Testis (tissue), 3 donors: ENCODE results near the gene ERI2. TPM values are rescaled to one million over a fixed set of nuclear protein-coding genes. Genes with fewer than 3 reads are reported as not detected.
A peak's percentile ranks its signal among the peaks of the same experiment; 100 is the strongest.

ENCODE experiments used
- DNase-seq: peaks from one replicate; pipeline ENCODE4 v3.0.0-alpha.2; 2019
- H3K27ac ChIP-seq, 2 donors: fragments of 200-600 bp; sonication (generic); one replicate each; pipeline ENCODE4 v1.5.1; 2019
- H3K27me3 ChIP-seq: fragments of 200-600 bp; sonication (generic); one replicate; pipeline ENCODE4 v1.5.1; 2019
- H3K36me3 ChIP-seq: fragments of 200-600 bp; sonication (generic); one replicate; pipeline ENCODE4 v1.5.1; 2017; ENCODE audit warnings: low read depth; ENCODE audit errors: missing control alignments
- H3K4me1 ChIP-seq: fragments of 200-600 bp; sonication (generic); one replicate; pipeline ENCODE4 v1.5.1; 2019
- H3K4me3 ChIP-seq, 2 donors: fragments of 200-600 bp; sonication (generic); one replicate each; pipeline ENCODE4 v1.5.1; 2017 to 2019
- H3K9me3 ChIP-seq: fragments of 200-600 bp; sonication (generic); one replicate; pipeline ENCODE4 v1.5.1; 2017
- POLR2A ChIP-seq: fragments of 450-650 bp; IDR thresholded peaks from one replicate; pipeline ENCODE4 v1.6.1; 2017; ENCODE audit warnings: antibody characterized with exemption, mild to moderate bottlenecking, moderate library complexity
- WGBS, 2 donors: methylation state at CpG; one replicate each; pipeline ENCODE4 v1.1.5; 2018; 5-methylcytosine and 5-hydroxymethylcytosine counted together
- intact Hi-C: fragments of 100-400 bp; cut with DNase I; formaldehyde crosslinking; loops from one replicate; pipeline ENCODE4 v1.15.1; 2023; ENCODE audit warnings: low total_unique reads
- polyA plus RNA-seq: library from polyadenylated mRNA; stranded (reverse); fragments of 350-450 nt; fragmentation: Illumina TruSeq; extraction: RNeasy Lipid Tissue Mini Kit (QIAGEN cat#74804); gene quantifications from one replicate; pipeline ENCODE4 v1.2.3, GENCODE V29; 2014; ENCODE audit warnings: low read depth, low replicate concordance; ENCODE audit not compliant: insufficient read depth
- total RNA-seq, 2 donors: library from RNA; depleted of rRNA; stranded (reverse); fragments of >200 nt; gene quantifications; one replicate each; pipeline ENCODE4 v1.2.3, GENCODE V29; 2016
- TF ChIP-seq, protein P1 (sequence below), 3 experiments: fragments of 450-650 bp in 2 of 3; fragments of 200-600 bp in 1 of 3; sonication (generic) in 1 of 3; IDR thresholded peaks; one replicate each; pipeline ENCODE4 v1.5.1; 2016 to 2019; ENCODE audit warnings: antibody characterized with exemption in 3 of 3, mild to moderate bottlenecking in 2 of 3, moderate library complexity in 1 of 3

Gene ERI2
- total and polyA plus RNA-seq, 3 donors from 2014 or later: 42.9 to 71.1 (median 66.5) TPM

DNA sequence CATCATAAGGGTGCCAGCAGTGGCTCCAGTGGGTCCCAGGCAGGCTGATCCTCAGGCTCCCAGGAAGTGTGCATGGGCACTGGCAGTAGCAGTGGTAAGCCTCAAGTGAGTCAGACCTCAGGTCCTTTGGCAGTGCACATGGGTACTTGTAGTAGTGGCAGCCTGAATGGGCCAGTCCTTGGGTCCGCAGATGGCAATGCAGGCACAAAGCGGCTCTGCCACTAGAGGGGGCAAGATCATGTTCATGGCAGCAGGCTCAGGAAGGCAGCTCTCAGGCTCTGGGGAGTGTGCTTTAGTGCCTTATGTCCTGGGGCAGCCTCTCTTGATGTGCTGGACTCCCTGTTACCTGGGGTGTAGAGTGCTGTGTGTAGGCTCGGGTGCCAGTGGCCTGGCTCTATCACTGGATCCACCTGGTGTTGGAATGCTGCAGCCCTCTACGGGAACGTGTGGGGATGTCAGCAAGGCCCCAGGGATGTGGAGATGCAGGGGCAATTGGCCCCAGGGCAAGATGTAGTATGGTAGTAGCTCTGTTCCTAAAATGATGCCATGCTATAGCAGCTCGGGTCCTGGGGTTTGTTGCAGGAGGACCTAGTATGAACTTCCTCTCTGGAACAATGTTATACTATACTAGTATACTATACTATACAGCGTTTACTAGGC is 31.4 kb downstream of the ERI2 start:
- intact Hi-C loops: no loop called here
- Histone ChIP-seq H3K27me3 (no peaks in the 10 kb centered on the region), H3K4me1 (no peaks in the 10 kb centered on the region), H3K36me3 (no peaks in the 10 kb centered on the region), H3K4me3 (no peak overlapping the region), H3K27ac (no peak overlapping the region), H3K9me3 (no peaks in the 10 kb centered on the region)
- TF ChIP-seq, protein P1, sequence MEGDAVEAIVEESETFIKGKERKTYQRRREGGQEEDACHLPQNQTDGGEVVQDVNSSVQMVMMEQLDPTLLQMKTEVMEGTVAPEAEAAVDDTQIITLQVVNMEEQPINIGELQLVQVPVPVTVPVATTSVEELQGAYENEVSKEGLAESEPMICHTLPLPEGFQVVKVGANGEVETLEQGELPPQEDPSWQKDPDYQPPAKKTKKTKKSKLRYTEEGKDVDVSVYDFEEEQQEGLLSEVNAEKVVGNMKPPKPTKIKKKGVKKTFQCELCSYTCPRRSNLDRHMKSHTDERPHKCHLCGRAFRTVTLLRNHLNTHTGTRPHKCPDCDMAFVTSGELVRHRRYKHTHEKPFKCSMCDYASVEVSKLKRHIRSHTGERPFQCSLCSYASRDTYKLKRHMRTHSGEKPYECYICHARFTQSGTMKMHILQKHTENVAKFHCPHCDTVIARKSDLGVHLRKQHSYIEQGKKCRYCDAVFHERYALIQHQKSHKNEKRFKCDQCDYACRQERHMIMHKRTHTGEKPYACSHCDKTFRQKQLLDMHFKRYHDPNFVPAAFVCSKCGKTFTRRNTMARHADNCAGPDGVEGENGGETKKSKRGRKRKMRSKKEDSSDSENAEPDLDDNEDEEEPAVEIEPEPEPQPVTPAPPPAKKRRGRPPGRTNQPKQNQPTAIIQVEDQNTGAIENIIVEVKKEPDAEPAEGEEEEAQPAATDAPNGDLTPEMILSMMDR (IDR thresholded peaks at IDR 0.05): peak in 2 of 3 experiments; percentile 5 to 42
- TF ChIP-seq POLR2A: no peak
- 68 to 90% methylated on average over 4 to 7 of the region's 7 CpGs for WGBS, 2 donors
- DNase-seq: peak; percentile 80

DNA sequence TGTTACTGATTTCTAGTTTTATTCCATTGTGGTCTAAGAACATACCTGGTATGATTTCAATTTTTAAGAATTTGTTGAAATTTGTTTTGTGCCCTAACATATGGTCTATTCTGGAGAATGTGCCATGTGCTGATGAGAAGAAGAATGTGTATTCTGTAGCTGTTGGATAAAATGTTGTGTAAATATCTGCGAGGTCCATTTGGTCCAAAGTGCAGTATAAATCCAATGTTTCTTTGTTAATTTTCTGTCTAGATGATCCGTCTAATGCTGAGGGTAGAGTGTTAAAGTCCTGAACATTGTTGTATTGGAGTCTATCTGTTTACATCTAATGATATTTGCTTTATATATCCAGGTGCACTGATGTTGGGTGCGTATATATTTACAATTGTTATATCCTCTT is 32.6 kb downstream of the ERI2 start:
- Histone ChIP-seq H3K4me1 (no peaks in the 10 kb centered on the region), H3K36me3 (no peaks in the 10 kb centered on the region), H3K4me3 (no peak overlapping the region), H3K9me3 (no peaks in the 10 kb centered on the region), H3K27ac (no peak overlapping the region), H3K27me3 (no peaks in the 10 kb centered on the region)
- TF ChIP-seq, protein P1 (IDR thresholded peaks at IDR 0.05): no peak
- TF ChIP-seq POLR2A: no peak
- WGBS, 2 donors: 92% methylated on average over 3 of the region's 3 CpGs
- intact Hi-C loops: no loop called here
- no peak for DNase-seq

DNA sequence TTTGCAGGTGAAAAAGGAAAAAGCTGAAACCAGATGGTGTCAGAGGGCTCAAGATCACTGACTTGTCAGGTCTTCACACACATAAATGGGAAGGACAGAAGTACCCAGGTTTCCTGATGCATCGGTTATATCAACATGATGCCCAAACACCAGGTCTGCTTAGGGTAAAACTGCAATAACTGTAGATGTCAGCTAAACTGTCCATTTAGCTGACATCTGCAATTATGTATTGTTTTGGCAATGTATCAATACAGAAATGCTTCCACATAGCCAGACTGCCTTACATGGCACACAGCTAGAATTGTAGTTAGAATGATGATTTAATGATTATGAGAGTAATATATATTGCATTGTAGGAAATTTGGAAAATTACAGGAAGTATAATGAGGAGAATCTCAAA is 37.5 kb downstream of the ERI2 start:
- H3K9me3 ChIP-seq: no peaks in the 10 kb centered on the region
- intact Hi-C loops: no loop called here
- WGBS, 2 donors: 53 to 91% methylated on average over 1 of the region's 1 CpG
- no peak for DNase-seq
- no peak overlapping the region for H3K27ac ChIP-seq
- no peak overlapping the region for H3K4me3 ChIP-seq
- H3K27me3 ChIP-seq: no peaks in the 10 kb centered on the region
- H3K36me3 ChIP-seq: no peaks in the 10 kb centered on the region
- no peaks in the 10 kb centered on the region for H3K4me1 ChIP-seq
- TF ChIP-seq, protein P1 (IDR thresholded peaks at IDR 0.05): no peak
- TF ChIP-seq POLR2A: no peak

DNA sequence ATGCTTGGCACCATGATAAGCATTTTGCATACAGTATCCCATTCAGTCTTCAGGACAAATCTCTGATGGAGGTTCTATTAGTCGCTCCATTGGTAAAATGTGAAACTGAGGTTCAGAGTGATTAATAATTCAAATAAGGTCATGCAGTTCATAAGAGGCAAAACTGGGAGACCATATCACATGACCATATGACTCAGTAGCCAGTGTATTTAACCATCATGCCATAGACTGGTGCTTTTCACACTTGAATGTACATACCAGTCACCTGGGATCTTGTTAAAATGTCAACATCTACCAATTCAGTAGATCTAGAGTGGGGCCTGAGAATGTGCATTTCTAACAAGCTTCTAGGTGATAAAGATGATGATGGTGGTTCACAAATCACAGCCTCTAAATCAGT is 38.2 kb downstream of the ERI2 start:
- Histone ChIP-seq H3K27me3 (no peaks in the 10 kb centered on the region), H3K4me3 (no peak overlapping the region), H3K4me1 (no peaks in the 10 kb centered on the region), H3K9me3 (no peaks in the 10 kb centered on the region), H3K36me3 (no peaks in the 10 kb centered on the region), H3K27ac (no peak overlapping the region)
- no peak for TF ChIP-seq POLR2A
- TF ChIP-seq, protein P1 (IDR thresholded peaks at IDR 0.05): no peak
- WGBS, 2 donors: 97 to 100% methylated on average over 1 of the region's 1 CpG
- intact Hi-C loops: no loop called here
- DNase-seq: no peak

DNA sequence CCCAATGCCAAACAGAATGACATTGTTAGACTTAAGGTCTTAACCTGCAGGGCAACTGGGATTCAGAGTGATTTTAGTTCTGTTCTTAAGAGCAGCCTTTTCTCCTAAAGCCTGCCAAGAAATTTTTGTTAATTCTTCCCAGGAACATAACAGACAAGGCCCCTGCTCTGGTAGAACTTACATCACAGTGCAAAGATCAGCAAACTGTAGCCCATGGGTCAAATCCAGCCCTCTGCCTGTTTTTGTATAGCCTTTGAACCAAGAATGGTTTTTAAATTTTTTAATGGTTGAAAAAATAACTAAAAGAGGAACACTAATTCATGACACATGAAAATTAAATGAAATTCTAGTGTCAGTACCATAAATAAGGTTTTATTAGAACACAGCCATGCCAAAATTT is 38.7 kb downstream of the ERI2 start:
- DNase-seq: no peak

More for the DNA sequence above, 38.7 kb downstream of the ERI2 start:
- Histone ChIP-seq H3K9me3 (no peaks in the 10 kb centered on the region), H3K4me3 (no peak overlapping the region), H3K27ac (no peak overlapping the region), H3K36me3 (no peaks in the 10 kb centered on the region), H3K27me3 (no peaks in the 10 kb centered on the region), H3K4me1 (no peaks in the 10 kb centered on the region)
- intact Hi-C loops: no loop called here
- TF ChIP-seq POLR2A: no peak
- TF ChIP-seq, protein P1 (IDR thresholded peaks at IDR 0.05): no peak
